Posterior cingulate gyrus (tissue), 11 donors: ENCODE measurements around the gene PTPN23.
"Not testable (repeated sequence)": the region's sequence is repeated elsewhere in the genome, so short reads cannot be mapped to it uniquely, and the experiment has no call there.

Source experiments
- DNase-seq, 10 donors: peaks; one replicate each; pipeline versions ENCODE4 v3.0.0 to v3.0.0-alpha.2; 2020 to 2021; ENCODE audit warnings: mixed read lengths in 3 of 10
- intact Hi-C: fragments of 100-400 bp; cut with DNase I; formaldehyde crosslinking; loops from one replicate; pipeline ENCODE4 v1.15.1; 2023

PTPN23 gene

GRCh38 chr3:47366833-47367232 is 14.0 kb upstream of the PTPN23 start:
- intact Hi-C loops, result no loop called here
- peak in 1 of 10 donors; percentile 12 for DNase-seq

DNA sequence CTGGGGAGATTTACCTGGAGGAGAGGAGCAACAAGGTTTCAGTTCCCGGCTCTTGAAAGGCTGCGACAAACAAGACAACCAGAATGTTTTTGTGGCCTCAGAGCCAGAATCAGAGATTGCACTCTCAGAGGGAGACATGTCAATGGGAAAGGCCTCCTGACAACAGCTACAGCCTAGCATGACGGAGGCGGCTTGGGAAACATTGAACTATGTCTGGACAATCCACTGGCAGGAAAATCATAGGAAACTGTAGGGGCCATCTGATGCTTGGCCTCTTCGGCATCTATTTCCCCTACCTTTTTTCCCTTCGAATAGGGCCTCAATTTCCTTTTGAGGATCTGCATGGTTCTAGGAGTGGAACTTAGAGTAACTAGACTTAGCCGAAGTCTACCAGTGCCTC is 13.2 kb upstream of the PTPN23 start:
- intact Hi-C loops, result no loop called here

DNA sequence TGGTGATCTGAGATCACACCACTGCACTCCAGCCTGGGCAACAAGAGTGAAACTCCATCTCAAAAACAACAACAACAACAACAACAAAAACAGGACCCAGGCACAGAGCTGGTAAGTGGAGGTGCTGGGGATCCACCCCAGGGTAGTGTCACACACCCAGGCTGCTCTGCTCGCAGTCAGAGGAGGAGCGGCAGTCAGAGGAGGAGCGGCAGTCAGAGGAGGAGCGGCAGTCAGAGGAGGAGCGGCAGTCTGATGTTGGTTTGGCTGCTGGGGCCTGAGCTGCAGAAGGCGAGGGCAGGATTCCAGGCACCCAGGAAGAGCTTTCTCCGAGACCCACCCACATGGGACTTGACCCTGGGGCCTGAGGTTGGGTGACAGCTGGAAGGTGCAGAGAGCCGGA is 10.8 kb upstream of the PTPN23 start:
- intact Hi-C loops, DNase-seq: not testable (repeated sequence)

More for the DNA sequence above, 13.2 kb upstream of the PTPN23 start:
- peak in 1 of 10 donors; percentile 18 for DNase-seq

- peak in 2 of 10 donors; percentile 24 to 86 for DNase-seq
- intact Hi-C loops, result no loop called here
Measured at GRCh38 chr3:47370887-47371697, 9.7 kb upstream of the PTPN23 start.

DNA sequence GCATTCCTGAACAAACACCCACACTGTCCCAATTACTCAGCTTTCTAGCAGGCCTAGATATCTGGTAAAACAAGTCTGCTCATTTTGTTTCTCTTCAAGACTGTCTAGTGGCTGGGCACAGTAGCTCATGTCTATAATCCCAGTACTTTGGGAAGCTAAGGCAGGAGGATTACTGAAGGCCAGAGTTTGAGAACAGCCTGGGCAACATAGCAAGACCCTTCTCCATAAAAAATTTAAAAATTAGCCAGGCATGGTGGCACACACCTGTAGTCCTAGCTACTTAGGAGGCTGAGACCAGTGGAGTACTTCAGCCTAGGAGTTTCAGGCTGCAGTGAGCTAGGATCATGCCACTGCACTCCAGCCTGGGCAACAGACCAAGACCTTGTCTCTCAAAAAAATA is 6.2 kb upstream of the PTPN23 start:
- intact Hi-C loops, result no loop called here

DNA sequence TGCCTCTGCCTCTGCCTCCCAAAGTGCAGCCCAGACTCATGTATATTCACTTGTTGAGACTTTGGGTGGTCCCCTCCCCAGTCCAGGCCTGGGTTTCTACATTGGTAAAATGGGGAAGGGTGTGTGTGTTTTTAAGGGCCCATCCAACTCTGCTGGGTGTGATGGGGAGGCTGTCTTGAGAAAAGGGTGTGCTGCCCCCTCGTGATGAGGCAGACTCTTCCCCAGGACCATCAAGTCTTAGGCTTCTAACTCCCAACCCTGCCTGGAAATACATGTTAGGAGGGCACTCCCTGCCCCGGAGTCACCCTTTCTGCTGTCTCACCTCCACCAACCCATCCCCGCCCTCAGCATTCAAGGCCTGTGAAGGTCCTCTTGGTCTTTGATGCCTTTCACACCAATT is 4.4 kb upstream of the PTPN23 start:
- intact Hi-C loops, result no loop called here
- DNase-seq, result peak in 1 of 10 donors; percentile 57

More for the DNA sequence above, 6.2 kb upstream of the PTPN23 start:
- no peak for DNase-seq

- intact Hi-C loops, result no loop called here
- peak in 1 of 10 donors; percentile 57 for DNase-seq
Measured at GRCh38 chr3:47377186-47377585, 3.6 kb upstream of the PTPN23 start.

DNA sequence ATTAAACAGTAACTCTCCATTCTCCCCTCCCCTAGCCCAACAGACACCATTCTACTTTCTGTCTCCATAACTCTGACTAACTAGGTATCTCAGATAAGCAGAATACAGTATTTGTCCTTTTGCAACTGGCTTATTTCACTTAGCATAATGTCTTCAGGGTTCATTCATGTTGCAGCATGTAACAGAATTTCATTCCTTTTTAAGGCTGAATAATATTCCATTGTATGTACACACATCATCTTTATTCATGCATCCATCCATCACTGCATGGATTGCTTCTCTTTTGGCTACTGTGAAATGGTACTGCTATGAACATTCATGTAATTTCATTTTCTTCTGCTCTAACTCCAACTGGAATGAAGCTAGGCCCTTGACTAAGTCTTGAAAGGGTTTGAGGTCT is 2.0 kb upstream of the PTPN23 start:
- intact Hi-C loops, result no loop called here
- no peak for DNase-seq

DNA sequence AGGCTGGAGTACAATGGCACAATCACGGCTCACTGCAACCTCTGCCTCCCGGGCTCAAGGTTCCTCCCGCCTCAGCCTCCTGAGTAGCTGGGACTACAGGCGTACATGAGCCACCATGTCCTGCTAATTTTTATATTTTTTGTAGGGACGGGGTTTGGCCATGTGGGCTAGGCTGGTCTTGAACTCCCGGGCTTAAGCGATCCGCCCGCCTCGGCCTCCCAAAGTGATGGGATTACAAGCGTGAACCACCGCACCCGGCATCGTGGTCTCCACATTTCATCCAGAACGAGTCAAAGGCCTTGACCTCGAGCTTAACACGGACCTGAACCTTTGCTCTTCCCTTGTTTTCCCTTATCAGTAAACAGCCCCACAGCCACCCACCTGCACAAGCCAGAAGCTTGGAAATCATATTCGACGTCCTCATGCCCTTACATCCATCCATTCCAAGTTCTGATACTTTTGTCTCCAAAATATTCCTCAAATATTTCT is 1.4 kb upstream of the PTPN23 start:
- intact Hi-C loops, result no loop called here
- DNase-seq, result peak in 1 of 10 donors; percentile 74

DNA sequence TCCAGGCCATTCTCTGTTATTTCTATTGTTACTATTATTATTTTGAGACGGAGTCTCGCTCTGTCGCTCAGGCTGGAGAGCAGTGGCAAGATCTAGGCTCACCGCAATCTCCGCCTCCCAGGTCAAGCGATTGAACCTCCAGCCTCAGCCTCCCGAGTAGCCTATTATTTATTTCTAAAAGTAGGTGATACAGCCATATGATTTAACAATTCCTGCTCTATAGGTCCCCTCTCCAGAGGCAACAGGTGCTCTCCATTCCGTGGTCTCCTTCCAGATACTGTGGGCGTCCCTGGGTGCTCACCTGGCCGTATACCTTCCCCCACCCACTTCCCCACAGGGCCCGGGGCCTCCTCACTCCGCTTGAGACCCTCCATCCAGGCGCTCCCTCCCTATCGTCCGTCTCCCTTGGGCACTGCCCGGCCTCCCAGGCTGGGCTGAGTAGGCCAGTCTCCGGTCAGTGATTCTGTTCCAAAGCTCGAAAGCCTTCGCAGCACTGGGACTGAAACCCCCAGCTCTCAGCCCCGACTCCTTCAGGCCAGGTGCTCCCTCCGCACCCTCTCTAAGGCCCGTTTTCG is 708 bp upstream of the PTPN23 start:
- DNase-seq, result peak in 2 of 10 donors; percentile 13 to 58
- intact Hi-C loops, result loop anchor here (2.0 to 10.0 kb wide), 4 partner anchors 95 to 402 kb away; partner anchors contain the start of genes KIF9, KLHL18, SETD2 and SMARCC1

DNA sequence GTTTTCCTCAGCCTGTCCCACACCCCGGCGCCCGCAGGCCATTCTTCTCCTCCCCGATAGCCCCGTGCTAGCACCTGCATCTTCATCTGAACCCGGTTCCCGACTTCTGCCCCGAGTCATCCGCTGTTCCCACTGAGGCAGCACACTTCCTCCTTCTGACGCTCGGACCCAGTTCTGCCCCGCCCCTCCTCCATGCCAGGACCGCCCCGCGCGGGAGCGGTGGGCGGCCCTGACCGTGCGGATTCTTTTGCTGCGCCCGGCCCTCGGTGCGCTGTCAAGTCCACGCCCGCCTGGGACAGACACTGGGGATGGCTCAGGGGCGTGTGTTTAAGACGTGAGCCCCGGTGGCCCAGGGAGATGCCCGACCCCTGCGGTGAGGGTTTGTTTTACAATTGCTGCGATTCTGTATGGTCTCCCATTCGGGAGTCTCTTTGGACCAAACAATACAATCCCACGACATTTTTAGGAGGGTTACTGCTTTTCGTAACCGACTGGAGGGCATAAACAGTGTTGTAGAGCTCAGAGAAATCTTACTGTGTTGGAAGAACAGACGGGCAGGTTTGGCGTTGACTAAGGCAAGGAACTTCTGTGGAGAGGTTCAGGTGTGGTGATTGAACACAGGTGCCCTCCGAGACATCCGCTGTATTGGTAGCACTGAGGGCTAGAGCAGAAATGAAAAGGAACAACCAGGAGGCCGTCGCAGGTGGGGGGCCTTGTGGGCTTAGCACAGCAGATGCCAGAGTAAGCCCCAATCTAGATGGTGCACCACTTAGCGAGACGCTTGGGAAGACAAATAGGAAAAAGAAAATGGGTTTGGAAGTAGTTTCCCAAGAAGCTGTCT is 716 bp downstream of the PTPN23 start:
- DNase-seq, result peak; percentile 48 to 97 (median 74)
- intact Hi-C loops, result loop anchor here (2.0 to 10.0 kb wide), 4 partner anchors 95 to 401 kb away; partner anchors contain the start of genes KIF9, KLHL18, SETD2 and SMARCC1

GRCh38 chr3:47384425-47384824 is 3.6 kb downstream of the PTPN23 start:
- intact Hi-C loops, result loop anchor here (5.0 to 10.0 kb wide), 3 partner anchors 100 to 398 kb away; partner anchors contain the start of genes KIF9, KLHL18, SETD2 and SMARCC1
- no peak for DNase-seq

DNA sequence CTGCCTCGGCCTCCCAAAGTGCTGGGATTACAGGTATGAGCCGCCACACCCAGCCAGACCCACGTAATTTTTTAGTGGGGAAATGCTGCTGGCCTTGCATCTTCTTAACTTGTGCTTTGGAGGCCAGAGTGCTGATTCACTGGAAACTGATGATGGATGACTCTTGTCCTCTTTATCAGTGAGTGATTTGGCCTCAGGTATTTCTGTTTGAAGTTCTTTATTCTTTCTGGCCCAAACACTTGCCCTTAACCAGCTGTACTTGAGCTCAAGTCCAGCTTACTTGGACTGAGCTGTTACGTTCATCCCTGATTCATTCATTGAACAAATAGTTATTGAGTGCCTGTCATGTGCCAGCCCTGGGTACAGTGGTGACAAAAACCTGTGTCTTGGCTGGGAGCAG is 4.2 kb downstream of the PTPN23 start:
- intact Hi-C loops, result loop anchor here (10.0 kb wide), 1 partner anchor 100 kb away; the partner anchor contains the start of genes KIF9 and KLHL18
- DNase-seq, result no peak

GRCh38 chr3:47385796-47386195 is 5.0 kb downstream of the PTPN23 start:
- intact Hi-C loops, result loop anchor here (10.0 kb wide), 1 partner anchor 101 kb away; the partner anchor contains the start of genes KIF9 and KLHL18
- DNase-seq, result no peak

- no peak for DNase-seq
- intact Hi-C loops, result no loop called here
Measured at GRCh38 chr3:47392933-47393332, 12.1 kb downstream of the PTPN23 start.

GRCh38 chr3:47394140-47394870 is 13.5 kb downstream of the PTPN23 start:
- intact Hi-C loops, result no loop called here
- DNase-seq, result no peak

- intact Hi-C loops, result no loop called here
- peak in 4 of 10 donors; percentile 53 to 90 (median 75) for DNase-seq
Measured at GRCh38 chr3:47394881-47395280, 14.1 kb downstream of the PTPN23 start.

GRCh38 chr3:47398228-47398627 is 17.4 kb downstream of the PTPN23 start:
- no peak for DNase-seq
- intact Hi-C loops, result no loop called here

DNA sequence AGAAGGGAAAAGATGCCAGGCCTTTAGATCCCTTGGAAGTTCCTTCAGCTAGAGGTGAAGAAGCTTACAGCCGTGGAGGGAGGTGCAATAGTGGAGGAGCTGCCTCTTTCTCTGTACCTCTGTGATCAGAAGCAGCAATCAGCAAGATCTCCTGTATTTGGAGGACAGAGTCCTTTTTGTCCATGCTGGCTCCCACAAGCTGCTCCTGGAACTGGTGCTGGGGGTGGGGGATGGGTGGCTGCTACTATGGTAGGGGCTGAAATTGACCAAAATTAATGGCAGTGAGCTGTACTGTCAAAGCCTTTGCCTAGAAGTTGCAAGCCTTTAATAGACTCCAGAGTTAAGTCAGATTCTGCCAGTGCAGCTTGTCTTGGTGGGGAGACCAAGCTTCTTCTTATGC is 18.2 kb downstream of the PTPN23 start:
- intact Hi-C loops, result no loop called here
- peak in 2 of 10 donors; percentile 51 to 52 for DNase-seq
